HG03342 (cell line): ENCODE measurements around the gene ARHGEF11.

Experiments
- ATAC-seq: cut with Tn5 transposase; IDR thresholded peaks from one replicate; pipeline ENCODE4 v1.9.1; 2021; ENCODE audit warnings: mild to moderate bottlenecking, moderate library complexity; ENCODE audit not compliant: unreplicated experiment

Gene ARHGEF11

GRCh38 chr1:156912861-156913808 is 132.4 kb downstream of the ARHGEF11 start:
- no peak for ATAC-seq

GRCh38 chr1:156912310-156912709 is 133.2 kb downstream of the ARHGEF11 start:
- no peak for ATAC-seq

- no peak for ATAC-seq
Measured at GRCh38 chr1:156911577-156912298, 133.8 kb downstream of the ARHGEF11 start.

- no peak for ATAC-seq
Measured at GRCh38 chr1:156910309-156910782, 135.2 kb downstream of the ARHGEF11 start.

- no peak for ATAC-seq
Measured at GRCh38 chr1:156909671-156910070, 135.9 kb downstream of the ARHGEF11 start.

GRCh38 chr1:156908955-156909354 is 136.6 kb downstream of the ARHGEF11 start:
- no peak for ATAC-seq

GRCh38 chr1:156908541-156908940 is 137.0 kb downstream of the ARHGEF11 start:
- no peak for ATAC-seq

GRCh38 chr1:156906206-156906906 is 139.2 kb downstream of the ARHGEF11 start:
- ATAC-seq = no peak

GRCh38 chr1:156905651-156906050 is 139.9 kb downstream of the ARHGEF11 start:
- no peak for ATAC-seq

- no peak for ATAC-seq
Measured at GRCh38 chr1:156905176-156905575, 140.4 kb downstream of the ARHGEF11 start.

GRCh38 chr1:156904187-156904959 is 141.2 kb downstream of the ARHGEF11 start:
- no peak for ATAC-seq

GRCh38 chr1:156903328-156904091 is 142.0 kb downstream of the ARHGEF11 start:
- ATAC-seq = no peak

GRCh38 chr1:156901966-156902915 is 143.3 kb downstream of the ARHGEF11 start:
- no peak for ATAC-seq

GRCh38 chr1:156901590-156901900 is 144.0 kb downstream of the ARHGEF11 start:
- ATAC-seq = no peak

- ATAC-seq = no peak
Measured at GRCh38 chr1:156900896-156901589, 144.5 kb downstream of the ARHGEF11 start.

- ATAC-seq = no peak
Measured at GRCh38 chr1:156899956-156900718, 145.4 kb downstream of the ARHGEF11 start.

GRCh38 chr1:156898971-156899664 is 146.4 kb downstream of the ARHGEF11 start:
- no peak for ATAC-seq
